ENCODE results near the gene EMID1.
"Not testable (repeated sequence)": the region's sequence is repeated elsewhere in the genome, so short reads cannot be mapped to it uniquely, and the experiment has no call there.

The EMID1 gene

DNA sequence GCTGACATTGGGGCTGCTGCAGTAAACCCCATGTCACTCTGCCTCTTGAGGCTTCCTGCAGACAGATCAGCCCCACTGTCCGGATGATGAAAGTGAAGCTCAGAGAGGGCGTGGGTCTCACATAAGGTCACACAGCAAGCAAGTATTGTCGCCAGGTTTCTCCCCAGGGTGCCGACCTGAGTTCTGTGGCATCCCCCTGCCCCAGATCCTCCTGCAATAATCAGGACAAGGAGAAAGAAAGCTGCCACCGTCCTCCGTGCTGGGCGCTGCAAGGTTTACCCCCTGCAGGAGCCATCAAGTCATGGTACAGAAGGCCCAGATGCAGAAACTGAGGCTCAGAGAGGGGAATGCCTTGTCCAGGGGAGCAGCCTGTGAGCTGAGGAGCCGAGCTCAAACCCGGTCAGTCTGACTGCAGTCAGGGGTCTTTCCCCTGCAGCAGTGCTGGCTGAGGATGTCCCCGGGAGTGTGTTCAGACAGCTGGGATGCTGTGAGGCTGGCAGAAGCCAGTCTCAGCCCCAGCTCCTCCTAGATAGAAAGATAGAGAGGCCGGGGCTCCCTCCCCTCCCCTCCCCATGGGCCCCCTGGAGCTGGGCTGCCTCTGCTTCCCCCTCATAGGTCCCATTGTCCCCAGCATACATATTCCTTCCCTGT is 13.2 kb downstream of the EMID1 start:
- no peak overlapping the region for H2AFZ ChIP-seq

DNA sequence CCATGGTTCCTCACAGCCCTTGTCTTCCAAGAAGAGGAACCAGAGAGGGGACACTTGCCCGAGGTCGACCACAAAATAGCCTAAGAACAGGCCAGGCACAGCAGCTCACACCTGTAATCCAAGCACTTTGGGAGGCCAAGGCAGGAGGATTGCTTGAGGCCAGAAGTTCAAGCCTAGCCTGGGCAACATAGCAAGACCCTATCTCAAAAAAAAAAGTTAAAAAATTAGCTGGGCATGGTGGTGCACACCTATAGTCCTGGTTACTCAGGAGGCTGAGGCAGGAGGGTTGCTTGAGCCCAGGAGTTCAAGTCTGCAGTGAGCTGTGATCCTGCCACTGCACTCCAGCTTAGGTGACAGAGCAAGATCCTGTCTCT is 13.7 kb downstream of the EMID1 start:
- not testable (repeated sequence) for H3K9ac ChIP-seq; H3K4me2 ChIP-seq (ENCODE audit: low read length); H3K9me3 ChIP-seq (ENCODE audit: control insufficient read depth, low read length); H3K4me3 ChIP-seq (ENCODE audit: low read depth, low read length); H2AFZ ChIP-seq; H3K79me2 ChIP-seq; H3K36me3 ChIP-seq (ENCODE audit: control insufficient read depth, insufficient read depth, low read length); H3K27ac ChIP-seq; H3K4me1 ChIP-seq; H3K27me3 ChIP-seq (ENCODE audit: control insufficient read depth, insufficient read depth, low read length)

More for the DNA sequence above, 13.2 kb downstream of the EMID1 start:
- no peak overlapping the region for H3K9ac ChIP-seq
- no peaks in the 10 kb centered on the region for H3K9me3 ChIP-seq (ENCODE audit: control insufficient read depth, low read length)
- H3K4me3 ChIP-seq (ENCODE audit: low read depth, low read length), result no peak overlapping the region
- H3K36me3 ChIP-seq (ENCODE audit: control insufficient read depth, insufficient read depth, low read length), result no peaks in the 10 kb centered on the region
- no peak overlapping the region for H3K27ac ChIP-seq
- H3K4me2 ChIP-seq (ENCODE audit: low read length), result no peak overlapping the region
- no peaks in the 10 kb centered on the region for H3K4me1 ChIP-seq
- H3K27me3 ChIP-seq (ENCODE audit: control insufficient read depth, insufficient read depth, low read length), result no peaks in the 10 kb centered on the region
- TF ChIP-seq, protein P1, sequence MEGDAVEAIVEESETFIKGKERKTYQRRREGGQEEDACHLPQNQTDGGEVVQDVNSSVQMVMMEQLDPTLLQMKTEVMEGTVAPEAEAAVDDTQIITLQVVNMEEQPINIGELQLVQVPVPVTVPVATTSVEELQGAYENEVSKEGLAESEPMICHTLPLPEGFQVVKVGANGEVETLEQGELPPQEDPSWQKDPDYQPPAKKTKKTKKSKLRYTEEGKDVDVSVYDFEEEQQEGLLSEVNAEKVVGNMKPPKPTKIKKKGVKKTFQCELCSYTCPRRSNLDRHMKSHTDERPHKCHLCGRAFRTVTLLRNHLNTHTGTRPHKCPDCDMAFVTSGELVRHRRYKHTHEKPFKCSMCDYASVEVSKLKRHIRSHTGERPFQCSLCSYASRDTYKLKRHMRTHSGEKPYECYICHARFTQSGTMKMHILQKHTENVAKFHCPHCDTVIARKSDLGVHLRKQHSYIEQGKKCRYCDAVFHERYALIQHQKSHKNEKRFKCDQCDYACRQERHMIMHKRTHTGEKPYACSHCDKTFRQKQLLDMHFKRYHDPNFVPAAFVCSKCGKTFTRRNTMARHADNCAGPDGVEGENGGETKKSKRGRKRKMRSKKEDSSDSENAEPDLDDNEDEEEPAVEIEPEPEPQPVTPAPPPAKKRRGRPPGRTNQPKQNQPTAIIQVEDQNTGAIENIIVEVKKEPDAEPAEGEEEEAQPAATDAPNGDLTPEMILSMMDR (IDR thresholded peaks at IDR 0.05), result no peak
- no peaks in the 10 kb centered on the region for H3K79me2 ChIP-seq

GRCh38 chr22:29219881-29220670 is 14.4 kb downstream of the EMID1 start:
- Histone ChIP-seq H3K79me2 (no peaks in the 10 kb centered on the region), H3K9me3 (ENCODE audit: control insufficient read depth, low read length) (no peaks in the 10 kb centered on the region), H3K27me3 (ENCODE audit: control insufficient read depth, insufficient read depth, low read length) (no peaks in the 10 kb centered on the region), H3K9ac (no peak overlapping the region), H3K4me3 (ENCODE audit: low read depth, low read length) (no peak overlapping the region), H2AFZ (no peak overlapping the region), H3K4me2 (ENCODE audit: low read length) (no peak overlapping the region), H3K27ac (no peak overlapping the region), H3K36me3 (ENCODE audit: control insufficient read depth, insufficient read depth, low read length) (no peaks in the 10 kb centered on the region), H3K4me1 (no peaks in the 10 kb centered on the region)
- TF ChIP-seq, protein P1 (IDR thresholded peaks at IDR 0.05), result no peak

GRCh38 chr22:29224121-29224858 is 18.6 kb downstream of the EMID1 start:
- no peaks in the 10 kb centered on the region for H3K9me3 ChIP-seq (ENCODE audit: control insufficient read depth, low read length)
- TF ChIP-seq, protein P1 (IDR thresholded peaks at IDR 0.05), result no peak
- H3K79me2 ChIP-seq, result no peaks in the 10 kb centered on the region
- no peak overlapping the region for H3K4me2 ChIP-seq (ENCODE audit: low read length)
- no peaks in the 10 kb centered on the region for H3K27me3 ChIP-seq (ENCODE audit: control insufficient read depth, insufficient read depth, low read length)
- no peak overlapping the region for H3K4me3 ChIP-seq (ENCODE audit: low read depth, low read length)
- H2AFZ ChIP-seq, result no peak overlapping the region
- H3K4me1 ChIP-seq, result no peaks in the 10 kb centered on the region
- no peak overlapping the region for H3K27ac ChIP-seq
- no peaks in the 10 kb centered on the region for H3K36me3 ChIP-seq (ENCODE audit: control insufficient read depth, insufficient read depth, low read length)
- H3K9ac ChIP-seq, result no peak overlapping the region

DNA sequence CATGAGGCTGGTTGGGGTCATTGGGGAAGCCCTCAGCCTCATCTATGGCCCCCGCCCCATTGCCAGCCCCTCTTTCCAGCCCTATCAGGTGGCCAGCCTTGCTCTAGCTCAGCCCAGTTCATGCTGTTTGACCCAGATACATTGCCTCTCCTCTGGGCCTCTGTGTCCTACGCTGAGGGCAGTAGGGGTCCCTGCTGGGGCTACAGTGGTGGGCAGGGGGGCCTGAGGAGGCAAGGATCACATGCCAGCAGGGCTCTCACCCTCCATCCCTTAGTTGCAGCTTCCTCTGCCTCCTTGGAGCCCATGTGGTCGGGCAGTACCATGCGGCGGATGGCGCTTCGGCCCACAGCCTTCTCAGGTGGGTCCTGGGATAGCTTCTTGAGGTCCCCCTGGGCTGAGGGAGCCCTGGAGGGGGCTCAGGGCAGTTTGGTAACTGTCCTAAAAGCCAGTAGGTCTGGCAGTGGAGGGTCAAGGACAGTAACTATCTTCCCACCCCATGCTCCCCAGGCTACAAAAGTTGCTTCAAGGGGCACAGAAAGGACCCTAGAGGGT is 19.2 kb downstream of the EMID1 start:
- H3K27ac ChIP-seq, result no peak overlapping the region
- no peak overlapping the region for H2AFZ ChIP-seq
- H3K4me2 ChIP-seq (ENCODE audit: low read length), result no peak overlapping the region
- no peaks in the 10 kb centered on the region for H3K27me3 ChIP-seq (ENCODE audit: control insufficient read depth, insufficient read depth, low read length)
- no peaks in the 10 kb centered on the region for H3K9me3 ChIP-seq (ENCODE audit: control insufficient read depth, low read length)
- H3K79me2 ChIP-seq, result no peaks in the 10 kb centered on the region
- TF ChIP-seq, protein P1 (IDR thresholded peaks at IDR 0.05), result no peak
- no peaks in the 10 kb centered on the region for H3K4me1 ChIP-seq
- no peak overlapping the region for H3K9ac ChIP-seq
- no peaks in the 10 kb centered on the region for H3K36me3 ChIP-seq (ENCODE audit: control insufficient read depth, insufficient read depth, low read length)
- no peak overlapping the region for H3K4me3 ChIP-seq (ENCODE audit: low read depth, low read length)

All from parathyroid adenoma (tissue), 2 donors.